ENCODE measurements around the gene NAMPT.

The NAMPT gene

DNA sequence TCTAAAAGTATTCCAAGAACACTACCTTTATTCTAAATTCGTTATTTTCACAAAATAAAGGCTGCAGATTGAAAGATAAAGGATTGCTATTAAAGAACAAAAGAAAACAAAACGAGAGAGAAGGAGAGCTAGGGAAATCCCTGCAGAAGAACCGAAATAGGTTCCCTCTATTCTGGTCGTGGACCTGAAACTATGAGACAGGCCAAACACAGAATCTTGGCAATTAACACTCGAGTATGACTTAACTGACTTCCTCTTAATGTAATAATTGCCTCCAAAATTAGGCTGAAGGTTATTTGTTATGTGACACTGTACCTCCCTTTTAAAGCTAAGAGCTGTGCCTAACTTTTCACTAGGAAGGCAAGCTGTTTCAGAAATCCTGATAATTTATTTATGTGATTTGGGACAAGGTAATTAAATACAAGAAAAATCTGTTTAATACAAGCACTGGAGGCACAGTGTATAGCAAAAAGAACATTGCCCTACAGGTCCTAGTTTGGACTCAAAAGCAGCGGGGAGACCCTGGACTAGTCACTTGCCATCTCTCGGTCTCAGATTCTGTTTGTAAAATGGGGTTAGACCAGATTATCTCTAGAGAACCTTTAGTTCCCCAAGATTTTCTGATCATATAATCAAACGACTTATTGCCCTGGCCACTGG, 11.6 kb downstream of the NAMPT start:
- DNase-seq (ENCODE audit: low spot score): no peak

DNA sequence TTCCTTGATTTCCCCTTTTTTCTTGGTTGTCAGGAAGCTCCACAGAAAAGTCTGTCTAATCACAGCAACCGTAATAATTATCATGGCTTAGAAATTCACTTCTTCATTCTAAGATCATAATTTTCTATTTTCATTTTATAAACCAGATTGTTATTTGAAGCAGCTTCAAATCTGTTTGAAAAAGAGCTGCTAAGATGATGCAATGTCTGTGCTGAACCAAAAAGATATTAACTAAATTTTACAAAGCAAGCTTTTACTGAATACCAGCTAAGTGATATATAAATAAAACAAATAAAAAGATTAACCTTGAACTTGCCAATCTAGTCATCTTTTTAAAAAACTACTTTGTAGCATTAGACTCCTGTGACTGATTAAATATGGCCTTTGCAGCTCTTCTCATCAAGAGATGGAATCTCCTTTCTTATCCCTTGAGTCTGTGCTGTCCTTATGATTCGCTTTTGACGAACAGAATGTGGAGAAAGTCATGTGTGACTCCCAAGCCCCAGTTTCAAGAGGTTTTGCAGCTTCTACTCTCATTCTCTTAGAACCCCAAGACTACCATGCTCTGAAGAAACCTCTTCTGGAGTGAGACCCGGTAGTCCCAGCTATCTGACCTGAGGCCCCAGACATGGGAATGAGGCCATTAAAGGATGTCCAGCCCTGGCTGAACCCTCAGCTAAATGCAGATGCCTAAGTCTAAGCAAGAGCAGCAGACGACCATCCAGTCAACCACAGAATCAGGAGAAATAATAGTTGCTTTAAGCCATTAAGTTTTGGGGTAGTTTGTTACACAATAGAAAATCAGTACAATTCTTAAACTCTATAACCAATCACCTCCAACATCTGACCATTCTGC, 14.4 kb downstream of the NAMPT start:
- DNase-seq (ENCODE audit: low spot score): no peak

DNA sequence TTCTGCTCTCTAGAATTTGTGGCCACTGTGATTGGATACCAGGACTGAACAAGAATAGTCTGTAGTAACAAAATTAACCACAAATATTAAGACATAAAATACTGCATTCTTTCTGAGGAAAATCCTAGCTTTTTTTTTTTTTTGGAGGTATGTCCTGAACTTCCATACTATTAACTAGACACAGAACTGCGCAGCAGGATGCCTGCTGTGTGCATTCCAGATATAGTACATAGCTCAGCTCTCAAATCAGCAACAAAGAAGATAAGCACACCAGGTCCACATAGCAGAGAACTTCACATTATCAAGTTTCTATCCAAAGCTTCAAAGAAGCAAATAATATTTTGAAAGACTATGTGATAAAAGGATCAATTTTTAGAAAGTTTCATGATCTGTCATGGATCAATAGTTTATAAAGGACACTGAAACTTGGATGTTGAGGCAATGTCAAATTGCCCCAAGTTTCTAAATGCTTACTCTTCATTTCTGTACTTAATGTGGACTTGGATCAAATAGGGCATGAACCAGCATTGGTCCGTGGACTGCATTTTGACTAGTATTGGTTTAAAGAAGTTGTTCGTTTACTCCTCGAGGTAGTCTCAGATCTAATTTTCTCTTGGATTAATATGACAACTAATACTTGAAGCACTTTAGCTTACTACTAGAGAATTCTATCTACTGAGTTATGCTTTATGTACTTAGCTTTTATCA, 15.4 kb downstream of the NAMPT start:
- DNase-seq (ENCODE audit: low spot score): no peak

DNA sequence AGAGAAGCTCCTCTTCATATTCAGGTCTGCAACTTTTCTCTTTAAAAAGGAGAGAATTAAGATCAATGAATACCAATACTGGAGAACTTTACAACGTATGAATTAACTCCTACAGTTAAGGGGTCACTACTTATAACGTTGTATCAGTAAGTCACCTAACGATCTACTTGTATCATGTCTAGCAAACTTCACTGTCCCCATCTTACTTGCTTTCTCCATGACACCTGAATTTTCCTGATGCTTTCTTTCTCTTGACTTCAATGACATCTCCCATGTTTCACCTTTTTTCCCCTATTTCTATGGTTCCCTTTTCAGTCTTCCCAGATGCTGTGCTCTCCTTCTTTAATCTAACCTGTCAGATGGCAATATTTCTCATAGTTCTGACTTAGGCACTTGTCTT, 19.6 kb downstream of the NAMPT start:
- no peak for DNase-seq (ENCODE audit: low spot score)

DNA sequence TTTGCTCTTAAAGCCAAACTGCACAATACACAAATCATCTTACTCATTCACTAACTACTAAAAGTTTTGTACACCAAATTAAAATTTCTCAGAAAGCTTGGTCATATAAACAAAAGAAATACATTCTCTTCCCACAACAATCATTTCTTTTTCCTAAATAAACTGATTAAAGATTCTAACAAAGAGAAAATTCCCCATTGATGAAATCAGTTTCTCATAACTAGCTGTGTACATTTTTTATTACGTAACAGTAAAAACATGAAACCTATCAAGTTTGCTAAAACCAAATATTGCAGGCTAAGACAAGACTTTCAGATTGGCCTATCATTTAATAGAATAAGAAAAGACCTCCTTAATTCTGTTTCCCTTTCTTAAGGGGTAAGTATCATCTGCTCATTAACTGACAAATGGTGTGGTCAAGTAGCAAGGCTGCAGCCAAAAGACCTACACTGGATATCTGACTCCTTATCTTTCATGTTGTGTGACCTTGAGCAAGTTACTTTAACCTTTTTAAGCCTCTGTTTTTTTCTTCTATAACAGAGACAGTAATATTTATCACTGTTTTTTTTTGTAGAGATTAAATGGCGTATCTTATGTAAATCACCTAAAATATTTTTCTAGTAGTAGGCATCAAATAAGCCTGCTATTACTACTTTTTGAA, 22.4 kb downstream of the NAMPT start:
- no peak for DNase-seq (ENCODE audit: low spot score)

DNA sequence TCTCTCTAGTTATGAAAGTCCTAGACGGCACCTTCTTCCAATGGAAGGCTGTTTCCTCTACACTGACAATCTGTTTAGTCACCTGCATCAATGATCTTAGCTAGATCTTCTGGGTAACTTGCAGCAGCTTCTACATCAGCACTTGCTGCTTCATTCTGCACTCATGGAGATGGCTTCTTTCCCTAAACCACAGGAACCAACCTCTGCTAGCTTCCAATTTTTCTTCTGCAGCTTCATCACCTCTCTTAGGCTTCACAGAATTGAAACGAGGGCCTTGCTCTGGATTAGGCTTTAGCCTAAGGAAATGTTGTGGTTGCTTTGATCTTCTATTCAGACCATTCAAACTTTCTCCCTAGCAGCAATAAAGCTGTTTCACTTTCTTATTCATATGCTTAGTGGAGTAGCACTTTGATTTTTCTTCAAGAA, 24.6 kb downstream of the NAMPT start:
- DNase-seq (ENCODE audit: low spot score): no peak

DNA sequence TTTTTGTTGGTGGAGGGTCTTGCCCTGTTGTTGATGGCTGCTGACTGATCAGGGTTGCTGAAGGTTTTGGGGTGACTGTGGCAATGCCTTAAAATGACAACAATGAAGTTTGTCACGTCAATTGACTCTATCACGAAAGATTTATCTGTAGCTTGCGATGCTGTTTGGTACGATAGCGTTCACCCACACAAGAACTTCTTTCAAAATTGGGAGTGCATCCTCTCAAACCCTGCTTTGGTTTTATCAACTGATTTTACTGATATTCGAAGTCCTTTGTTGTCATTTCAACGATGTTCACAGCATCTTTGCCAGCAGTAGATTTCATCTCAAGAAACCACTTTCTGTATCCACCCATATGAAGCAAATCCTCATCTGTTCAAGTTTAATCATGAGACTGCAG, 26.0 kb downstream of the NAMPT start:
- DNase-seq (ENCODE audit: low spot score): no peak

DNA sequence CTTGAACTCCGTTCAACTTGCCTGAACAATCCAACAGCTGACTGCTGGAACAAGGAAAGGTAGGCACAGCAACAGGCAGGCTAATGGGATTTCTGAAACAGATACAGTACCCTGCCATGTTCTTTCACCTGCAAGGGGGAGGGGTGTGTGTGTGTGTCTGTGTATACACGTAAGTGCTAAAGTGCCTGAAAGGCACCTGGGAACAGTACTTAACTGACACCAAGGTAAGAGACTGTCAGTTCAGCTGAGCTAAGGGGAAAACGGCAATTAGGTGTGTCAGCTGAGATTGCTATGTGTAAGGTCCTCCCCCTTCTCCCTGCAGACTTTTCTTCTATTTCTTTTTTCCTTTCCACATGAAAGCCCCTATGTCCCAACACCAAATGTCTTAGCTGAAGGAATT, 27.0 kb downstream of the NAMPT start:
- no peak for DNase-seq (ENCODE audit: low spot score)

DNA sequence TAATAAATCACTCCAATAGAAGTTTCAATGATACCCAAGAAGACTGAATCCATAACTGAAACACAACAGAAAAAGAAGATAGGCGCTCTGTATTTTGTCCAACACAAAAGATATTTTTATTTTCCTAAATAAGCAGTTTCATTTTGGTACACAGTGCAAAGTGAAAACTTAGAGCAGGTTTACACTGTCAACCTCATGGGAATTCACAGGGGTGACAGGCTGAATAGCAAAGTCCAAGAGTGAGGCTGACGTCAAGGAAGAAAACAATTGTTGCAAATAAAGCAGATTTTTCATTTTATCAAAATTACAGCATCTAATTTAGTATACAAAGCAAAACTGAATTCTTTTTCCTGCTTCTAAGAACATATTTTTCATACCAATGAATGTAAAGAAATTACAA, 28.6 kb downstream of the NAMPT start:
- DNase-seq (ENCODE audit: low spot score): no peak

DNA sequence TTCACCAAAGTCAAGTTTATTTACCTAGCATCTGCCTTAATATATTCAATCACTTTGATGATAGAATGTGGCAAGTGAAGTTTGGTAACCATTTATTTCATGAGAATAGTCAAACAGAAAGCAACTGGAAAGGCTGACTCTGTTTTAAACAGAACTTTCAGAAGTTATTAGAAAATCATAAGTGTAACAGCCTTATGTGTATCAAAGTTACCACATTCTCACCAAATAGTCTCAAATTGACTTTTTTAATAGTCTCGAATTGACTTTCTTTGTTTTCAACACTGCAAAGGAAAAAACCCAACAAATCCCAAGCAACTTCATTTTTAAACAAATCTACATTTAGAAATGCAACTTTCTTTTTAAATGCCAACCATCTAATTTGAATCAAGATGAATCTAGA, 29.5 kb downstream of the NAMPT start:
- DNase-seq (ENCODE audit: low spot score): no peak

DNA sequence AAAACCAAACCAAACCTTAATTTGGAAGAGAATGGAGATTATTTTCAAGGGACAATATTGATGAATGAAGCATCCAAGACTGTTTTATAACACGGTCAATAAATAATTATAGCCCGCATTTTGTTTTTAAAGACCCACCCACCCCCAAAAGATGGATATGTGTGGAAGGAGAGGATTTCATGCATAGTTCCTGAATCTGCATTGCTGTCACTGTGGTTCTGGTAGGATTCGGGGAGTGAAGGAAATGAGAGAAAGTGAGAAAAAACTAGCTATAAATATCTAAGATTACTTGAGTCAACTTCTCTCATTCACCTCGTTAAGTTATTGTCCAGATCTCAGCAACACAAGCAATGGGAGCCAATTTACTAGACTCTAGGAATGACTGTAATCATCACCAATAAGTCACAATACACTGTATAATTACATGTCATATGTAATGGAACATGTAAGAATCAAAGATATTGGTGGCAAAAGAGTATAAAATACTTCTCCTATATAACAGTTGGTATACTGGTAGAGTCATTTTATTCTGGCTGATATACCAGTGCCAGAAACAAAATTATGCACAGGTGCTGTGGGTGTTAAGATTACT, 30.2 kb downstream of the NAMPT start:
- no peak for DNase-seq (ENCODE audit: low spot score)

DNA sequence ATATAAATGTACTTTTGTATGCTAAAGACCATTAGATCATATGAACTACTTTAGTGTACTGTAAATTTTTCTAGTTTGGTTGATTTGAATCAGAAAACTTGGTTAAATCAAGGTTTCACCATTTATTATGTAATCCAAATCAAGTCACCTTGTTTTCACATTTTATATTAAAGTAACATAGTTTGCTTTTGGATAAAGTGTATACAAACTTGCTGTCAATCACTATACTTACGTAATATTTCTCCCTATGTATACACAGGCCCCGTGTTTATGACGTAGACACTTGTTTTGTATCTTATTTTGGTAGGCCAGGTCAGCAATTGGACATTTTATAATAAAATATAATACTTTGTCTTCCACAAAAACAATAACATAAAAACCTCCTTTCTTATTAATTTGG, 32.2 kb downstream of the NAMPT start:
- DNase-seq (ENCODE audit: low spot score): no peak

DNA sequence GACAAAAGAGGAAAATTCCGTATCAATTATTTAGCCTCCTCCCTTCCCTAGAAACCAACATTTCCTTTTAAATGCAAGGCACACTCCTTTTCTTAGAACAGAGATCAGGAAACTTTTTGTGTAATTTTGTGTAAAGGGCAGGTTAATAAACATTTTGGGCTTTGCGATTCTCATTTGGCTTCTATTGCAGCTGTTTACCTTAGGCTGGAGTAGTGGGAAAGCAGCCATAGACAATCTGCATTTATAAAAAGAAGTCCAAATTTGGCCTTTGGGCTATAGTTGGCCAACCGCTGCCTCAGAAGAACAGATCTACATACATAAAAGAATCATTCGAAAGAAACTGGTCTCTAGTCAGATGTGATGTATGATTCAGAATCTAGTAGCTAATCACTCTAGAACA, 35.3 kb downstream of the NAMPT start:
- DNase-seq (ENCODE audit: low spot score): no peak

DNA sequence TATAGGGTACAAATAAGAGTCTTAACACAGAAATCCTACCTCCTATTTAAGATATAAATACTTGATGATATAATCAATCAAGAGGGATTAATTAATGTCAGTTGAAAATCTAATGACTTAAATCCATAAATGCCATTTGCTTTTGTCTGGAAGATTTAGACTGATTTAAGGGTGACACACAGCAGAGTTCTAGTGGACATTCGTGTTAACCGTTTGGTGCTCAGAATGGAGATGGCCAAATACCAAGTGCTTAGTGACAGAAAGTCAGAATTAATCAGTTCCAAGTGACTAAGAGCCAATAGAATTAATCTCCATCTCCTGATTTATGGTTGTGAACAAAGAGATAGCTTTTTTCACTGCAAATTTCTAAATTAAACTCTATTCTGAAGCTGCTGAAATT, 36.2 kb downstream of the NAMPT start:
- no peak for DNase-seq (ENCODE audit: low spot score)

DNA sequence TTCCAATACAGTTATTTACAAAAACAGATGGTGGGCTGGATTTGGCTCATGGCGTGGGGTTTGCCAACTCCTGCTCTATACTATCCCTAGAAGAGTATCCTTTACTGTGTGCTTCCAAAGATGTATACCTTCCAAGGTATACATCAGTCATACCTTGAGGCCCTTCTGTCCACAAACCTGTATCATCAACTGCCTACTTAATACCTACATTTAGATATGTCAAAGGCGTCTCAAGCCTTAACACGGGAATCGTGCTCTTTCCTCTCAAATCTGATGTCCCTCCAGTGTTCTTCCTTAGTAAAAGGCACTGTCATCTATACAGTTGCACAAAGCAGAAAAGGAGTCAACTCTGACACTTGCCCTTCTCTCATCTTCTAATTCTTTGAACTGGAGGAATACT, 36.9 kb downstream of the NAMPT start:
- no peak for DNase-seq (ENCODE audit: low spot score)

DNA sequence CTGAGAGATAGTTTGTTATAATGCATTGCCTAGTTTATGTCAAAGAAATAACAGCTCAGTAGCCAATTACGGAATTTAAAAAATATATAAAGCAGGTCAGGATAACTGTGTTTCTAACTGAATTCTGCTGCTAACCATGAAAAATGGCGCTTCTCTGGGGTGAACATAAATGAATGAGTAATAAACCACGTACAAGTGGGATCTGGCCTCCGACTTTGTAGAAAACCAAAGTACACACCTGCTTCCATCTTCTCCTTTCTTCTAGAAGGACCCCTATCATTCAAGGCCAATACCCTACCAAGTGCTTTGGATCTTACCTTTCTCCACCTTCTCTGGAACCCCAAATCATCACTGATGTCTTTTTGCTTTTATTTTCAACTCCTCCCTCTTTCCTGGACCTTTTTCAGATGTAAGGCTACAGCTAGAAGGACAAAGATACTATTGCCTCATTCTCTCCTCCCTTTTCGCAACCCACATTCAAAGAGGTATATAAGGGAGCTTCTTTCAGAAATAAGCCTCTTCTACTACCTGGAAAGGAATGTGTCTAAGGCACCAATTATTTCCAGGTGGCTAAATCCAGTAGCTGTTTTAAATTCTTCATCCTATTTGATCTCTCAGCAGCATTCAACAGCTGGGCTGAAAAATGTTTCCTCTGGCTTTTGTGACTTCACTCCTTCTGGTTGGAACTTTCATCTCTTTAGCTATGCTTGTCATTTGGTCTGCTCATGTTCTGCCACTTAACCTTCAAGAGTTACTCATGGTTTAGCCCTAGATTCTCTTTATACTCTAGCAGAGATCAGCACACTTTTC, 37.7 kb downstream of the NAMPT start:
- DNase-seq (ENCODE audit: low spot score): no peak

DNA sequence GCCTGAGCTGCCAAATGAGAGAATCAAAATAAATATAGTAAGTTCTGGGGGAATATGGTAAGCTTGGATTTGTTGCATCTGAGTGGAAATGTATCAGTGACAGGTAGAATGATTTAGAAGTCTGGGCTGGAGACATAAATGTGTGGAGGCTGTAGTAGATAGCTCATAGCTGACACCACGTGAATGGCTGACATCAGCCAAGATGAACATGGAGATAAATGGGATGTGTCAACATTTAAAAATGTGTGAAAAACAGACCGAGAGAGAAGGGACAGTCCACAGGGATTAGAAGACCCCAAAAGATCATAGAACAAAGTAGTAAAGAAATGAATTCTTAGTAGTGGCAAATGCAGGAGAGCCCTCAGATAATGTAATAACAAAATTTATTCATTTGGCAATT, 40.9 kb downstream of the NAMPT start:
- no peak for DNase-seq (ENCODE audit: low spot score)

DNA sequence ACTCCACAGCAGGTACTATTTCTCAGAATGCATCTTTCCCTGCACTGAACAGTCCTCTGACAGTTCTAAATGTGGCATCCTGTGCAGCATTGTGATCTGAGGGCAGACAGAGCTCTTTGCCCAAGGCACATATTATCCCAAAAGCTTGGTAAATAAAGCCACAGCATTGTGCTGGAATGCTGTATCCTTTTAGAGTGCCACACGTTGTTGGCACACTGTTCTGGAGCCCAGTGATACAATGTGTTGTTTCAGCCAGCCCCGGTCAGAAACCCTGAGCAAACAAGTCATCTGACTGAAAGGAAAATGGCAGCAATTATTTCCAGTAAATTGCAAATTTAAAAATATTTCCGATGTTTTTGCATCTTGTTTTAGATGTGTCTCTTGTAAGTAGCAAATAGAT, 45.4 kb downstream of the NAMPT start:
- no peak for DNase-seq (ENCODE audit: low spot score)

DNA sequence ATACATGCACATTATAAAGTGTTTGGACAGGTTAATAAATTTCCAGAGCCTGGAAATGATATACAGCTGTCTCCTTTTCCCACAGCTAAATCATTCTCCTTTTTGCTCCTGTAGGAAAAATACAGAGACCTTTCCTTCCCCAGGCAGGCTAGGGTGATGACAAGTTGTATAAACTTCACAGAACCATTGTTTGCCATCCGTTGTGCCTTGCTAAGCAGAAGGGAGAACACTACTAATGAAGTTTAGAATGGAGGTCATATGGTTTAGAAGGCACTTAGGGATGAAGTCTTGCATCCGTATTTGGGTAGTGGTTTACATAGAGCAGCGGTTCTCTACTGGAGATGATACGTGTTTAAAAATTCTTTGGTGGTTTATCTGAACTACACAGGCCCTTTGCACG, 46.0 kb downstream of the NAMPT start:
- DNase-seq (ENCODE audit: low spot score): no peak

DNA sequence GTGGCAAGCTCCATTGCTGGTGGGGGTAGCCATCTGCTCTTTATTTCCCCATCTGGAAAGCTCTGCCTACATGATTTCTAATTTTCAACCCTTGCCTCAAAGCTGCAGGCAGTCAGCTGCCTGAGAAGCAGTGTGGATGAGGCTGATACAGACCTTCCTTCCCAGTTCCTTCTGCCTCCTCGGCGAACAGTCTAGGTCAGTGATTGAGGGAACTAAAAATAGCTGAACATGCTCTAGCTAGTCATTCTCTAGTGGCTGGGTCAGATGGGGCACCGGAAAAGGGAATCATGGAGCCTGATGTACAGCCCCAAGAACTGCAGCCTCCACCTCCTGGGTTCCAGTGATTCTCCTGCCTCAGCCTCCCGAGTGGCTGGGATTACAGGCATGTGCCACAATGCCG, 48.7 kb downstream of the NAMPT start:
- no peak for DNase-seq (ENCODE audit: low spot score)

DNA sequence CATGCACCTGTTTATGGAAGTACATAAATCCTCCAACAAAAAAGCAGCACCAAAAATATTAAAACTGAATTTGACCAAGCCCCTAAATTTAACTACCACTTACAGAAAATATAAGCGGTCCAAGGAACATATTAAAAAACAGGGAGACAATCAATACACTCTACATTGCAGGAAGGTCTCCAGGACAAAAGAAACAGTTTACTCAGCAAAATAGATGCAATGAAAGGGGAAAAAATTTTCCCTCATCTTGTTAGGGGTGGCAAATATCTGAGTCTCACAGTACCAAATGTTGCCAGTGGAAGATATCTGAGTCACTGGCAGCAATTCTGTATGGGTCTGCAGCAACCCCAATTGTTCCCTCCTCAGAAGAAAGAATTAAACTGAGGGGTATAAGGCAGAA, 50.4 kb downstream of the NAMPT start:
- DNase-seq (ENCODE audit: low spot score): no peak

Measured in LoVo (cell line).